Measurements from ENCODE around the gene AK2.

DNA sequence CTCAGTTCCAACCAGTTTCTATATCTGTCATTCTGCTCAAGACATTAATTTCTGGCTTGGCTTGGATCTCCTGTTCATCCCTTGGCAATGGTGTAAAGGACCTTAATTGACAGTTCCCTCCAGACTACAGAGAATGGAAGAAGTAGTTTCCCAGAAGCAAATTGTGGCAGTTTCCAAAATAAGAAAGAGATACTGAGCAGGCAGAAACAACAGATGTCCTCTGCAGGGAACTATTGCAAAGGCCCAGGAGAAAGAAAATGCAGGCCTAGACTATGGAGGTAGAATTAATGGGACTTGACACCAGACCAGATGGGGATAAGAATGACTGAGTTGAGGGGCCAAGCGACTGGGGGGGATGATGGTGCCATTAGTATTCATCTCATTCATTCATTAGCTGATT lies 6.1 kb upstream of the AK2 start:
- TF ChIP-seq, protein P1, sequence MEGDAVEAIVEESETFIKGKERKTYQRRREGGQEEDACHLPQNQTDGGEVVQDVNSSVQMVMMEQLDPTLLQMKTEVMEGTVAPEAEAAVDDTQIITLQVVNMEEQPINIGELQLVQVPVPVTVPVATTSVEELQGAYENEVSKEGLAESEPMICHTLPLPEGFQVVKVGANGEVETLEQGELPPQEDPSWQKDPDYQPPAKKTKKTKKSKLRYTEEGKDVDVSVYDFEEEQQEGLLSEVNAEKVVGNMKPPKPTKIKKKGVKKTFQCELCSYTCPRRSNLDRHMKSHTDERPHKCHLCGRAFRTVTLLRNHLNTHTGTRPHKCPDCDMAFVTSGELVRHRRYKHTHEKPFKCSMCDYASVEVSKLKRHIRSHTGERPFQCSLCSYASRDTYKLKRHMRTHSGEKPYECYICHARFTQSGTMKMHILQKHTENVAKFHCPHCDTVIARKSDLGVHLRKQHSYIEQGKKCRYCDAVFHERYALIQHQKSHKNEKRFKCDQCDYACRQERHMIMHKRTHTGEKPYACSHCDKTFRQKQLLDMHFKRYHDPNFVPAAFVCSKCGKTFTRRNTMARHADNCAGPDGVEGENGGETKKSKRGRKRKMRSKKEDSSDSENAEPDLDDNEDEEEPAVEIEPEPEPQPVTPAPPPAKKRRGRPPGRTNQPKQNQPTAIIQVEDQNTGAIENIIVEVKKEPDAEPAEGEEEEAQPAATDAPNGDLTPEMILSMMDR (conservative IDR thresholded peaks at IDR 0.05 in 1 of 2, IDR thresholded peaks at IDR 0.05 in 1 of 2; ENCODE audit: extremely low read depth in 1 of 2, insufficient read depth in 1 of 2, low read depth in 1 of 2, low read length in 2 of 2) = no peak
- no peak for TF ChIP-seq EZH2 (IDR thresholded peaks at IDR 0.05; ENCODE audit: borderline replicate concordance, low read length)
